GM21529 (cell line): ENCODE measurements around the gene MCC.
"Not testable (repeated sequence)": the region's sequence is repeated elsewhere in the genome, so short reads cannot be mapped to it uniquely, and the experiment has no call there.

ENCODE experiments used
- ATAC-seq: cut with Tn5 transposase; IDR thresholded peaks from one replicate; pipeline ENCODE4 v1.9.1; 2021; ENCODE audit not compliant: unreplicated experiment

Gene MCC

DNA sequence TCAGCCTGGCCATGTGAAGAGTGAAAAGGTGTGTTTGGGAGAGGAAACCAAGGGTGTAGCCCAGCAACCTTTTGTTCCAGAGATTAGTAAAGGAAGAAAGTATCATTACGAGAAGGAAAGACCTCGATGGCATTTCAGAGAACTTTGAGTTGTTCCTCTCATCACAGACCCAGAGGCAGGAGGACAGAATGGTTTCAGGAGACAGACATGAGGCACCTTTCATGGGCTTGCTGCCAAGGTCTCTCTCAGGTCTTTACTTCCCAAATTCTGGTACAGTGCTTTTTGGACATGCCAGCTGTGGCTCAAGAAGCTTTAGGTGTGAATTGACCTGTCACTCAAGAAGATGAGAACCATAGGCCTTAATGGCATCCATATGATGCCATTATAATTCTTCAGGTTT, 2.8 kb upstream of the MCC start:
- no peak for ATAC-seq

DNA sequence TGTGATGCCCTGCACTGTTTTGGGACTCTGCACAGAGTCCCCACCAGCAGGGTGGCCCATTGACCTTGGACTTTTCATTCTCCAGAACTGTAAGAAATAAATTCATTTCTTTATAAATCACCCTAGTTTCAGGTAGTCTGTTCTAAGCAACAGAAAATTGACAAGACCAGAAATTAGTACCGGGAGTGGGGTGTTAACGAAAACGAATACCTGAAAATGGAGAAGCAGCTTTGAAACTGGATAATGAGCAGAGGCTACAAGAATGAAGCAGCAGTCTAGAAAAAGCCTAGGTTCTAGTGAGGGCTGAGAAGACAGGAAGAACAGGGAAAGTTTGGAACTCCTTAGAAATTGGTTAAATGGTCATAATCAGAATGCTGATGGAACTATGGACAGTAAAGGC, 2.1 kb upstream of the MCC start:
- no peak for ATAC-seq

DNA sequence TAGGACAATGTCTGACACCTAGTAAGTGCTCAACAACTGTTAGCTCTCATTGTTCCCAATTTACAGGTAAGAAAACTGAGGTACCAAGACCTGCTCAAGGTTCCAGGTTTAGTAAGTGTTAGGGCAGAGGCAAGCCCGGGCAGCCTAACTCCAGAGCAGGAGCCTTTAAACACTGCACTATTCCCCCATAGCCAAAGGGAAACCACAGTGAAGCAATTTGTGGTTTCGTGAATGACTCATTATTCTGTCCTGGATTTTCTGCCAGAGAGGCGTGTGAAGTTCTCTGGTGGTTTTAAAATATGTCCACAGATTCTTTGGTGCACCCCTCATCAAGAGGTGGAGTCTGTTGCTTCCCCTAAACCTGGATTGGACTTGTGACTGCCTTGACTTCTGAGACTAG, 1.0 kb upstream of the MCC start:
- peak; percentile 61 for ATAC-seq

DNA sequence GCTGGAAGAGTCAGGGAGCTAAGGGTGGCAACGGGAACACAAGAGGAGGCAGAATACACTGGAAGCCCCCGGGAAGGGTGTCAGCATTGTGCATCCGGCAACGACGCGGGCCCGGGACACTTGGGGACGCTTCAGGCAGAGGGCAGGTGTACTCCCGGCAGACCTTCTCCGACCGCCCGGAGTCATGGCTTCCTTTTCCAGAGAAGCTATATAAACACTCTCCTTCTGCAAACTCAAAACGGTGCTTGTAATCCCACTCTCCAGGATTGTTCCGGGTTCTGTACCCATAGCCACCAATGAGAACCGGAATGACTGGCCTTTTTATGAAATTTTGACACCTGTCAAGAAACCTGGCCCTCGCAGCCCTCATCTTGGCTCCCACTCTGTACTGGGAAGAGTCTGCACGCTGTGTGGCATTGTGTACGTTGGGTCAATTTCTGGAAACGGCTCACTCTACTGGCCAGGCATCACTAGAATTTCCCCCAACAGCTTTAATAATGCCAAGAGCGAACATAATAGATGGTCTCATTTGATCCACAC, 462 bp upstream of the MCC start:
- ATAC-seq, result no peak

DNA sequence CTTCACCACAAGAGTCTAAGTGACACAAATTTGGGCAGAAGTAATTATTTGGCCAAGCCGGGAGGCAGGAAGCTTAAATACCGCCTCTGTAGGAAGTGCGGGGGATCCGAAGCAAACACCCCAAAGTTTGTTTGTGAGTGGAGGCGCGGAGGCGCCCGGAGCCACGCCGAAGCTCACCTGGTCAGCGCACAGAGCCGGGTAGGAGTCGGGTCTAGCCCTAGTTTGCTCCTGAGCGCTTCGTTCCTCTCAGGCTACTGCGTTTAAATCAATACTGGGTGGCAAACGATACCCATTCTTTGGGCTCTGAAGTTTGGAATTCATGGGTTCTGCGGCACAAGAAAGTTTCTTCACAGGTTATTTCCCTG, 855 bp downstream of the MCC start:
- ATAC-seq, result no peak

DNA sequence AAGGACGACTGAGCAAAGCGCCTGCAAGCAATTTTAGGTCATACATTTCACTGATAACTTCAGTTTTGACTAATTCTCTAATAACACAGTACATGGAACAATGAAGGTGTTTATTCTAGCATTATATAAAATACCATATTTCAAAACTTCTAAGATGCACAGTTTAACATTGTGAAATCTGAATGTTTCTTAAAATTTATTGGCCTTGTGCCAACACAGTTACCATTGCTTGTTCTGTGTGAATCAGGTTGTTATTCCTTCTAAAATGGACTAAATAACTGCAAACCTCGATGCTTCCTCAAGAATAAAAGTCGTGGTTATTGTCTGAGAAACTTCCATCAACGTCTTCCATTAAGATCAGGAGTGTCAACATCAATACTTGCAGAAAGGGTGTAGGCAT, 8.0 kb downstream of the MCC start:
- no peak for ATAC-seq

DNA sequence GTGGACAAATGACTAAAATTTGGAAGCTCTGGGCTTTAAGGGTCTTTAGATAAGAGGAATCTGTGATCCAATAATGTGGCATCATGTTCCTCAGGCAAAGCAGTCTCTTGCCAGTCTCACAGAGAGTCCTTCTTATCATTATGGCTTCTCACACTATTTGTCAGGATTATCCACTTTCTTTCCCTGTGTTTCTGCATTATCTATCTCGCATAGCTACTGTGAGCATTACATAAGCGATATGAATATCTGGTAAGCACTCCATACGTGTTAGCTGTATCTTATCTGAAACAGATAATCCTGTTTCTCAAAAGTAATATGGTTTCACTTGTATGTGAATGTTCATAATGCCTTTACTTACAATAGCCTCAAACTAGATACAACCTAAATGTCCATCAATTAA, 9.6 kb downstream of the MCC start:
- no peak for ATAC-seq

DNA sequence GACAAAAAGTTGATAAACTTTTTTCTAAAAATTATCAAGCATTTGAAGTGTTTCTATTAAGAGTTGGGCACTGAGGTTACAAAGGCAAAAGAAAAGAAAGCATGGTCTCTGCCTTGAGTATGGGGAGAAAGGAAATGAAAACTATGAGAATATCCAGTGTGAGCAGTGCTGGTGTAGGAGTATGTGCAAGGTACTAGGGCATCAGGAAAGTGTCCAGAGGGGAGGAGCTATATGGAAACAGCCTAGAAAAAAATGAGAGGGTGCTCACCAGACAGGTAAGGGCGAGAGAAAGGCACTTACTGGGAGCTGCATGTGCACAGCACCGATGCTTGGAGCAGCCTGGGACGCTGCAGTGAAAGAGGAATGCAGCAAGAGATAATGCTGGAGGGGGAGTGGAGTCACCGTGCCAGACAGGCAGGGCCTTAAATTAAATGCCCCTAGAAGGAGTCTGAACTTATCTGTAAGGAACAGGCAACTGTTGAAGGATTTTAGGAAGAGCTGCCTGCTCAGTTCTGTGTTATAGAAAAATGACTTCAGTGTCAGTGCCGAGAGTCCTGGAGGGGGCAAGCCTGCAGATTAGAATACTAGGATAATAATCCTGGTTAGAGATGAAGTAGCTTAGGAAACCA, 14.0 kb downstream of the MCC start:
- no peak for ATAC-seq

DNA sequence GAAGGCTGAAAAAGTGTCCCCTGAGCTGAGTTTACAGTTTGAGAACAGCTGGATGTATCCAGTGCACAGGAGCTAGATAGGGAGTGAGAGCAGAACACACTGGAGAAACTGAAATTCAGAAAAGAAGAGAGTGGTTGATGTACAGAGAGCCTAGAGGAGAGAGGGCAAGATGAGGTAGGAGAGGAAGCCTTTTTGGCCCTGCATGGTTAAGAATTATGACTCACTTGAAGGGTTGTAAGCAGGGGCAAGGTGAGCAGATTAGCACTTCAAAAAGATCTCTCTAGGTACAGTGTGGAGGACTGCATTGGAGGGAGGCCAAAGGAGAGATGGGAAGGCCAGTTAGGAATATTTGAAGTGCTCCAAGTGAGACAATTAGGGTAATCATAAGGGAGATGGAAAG, 25.2 kb downstream of the MCC start:
- no peak for ATAC-seq

DNA sequence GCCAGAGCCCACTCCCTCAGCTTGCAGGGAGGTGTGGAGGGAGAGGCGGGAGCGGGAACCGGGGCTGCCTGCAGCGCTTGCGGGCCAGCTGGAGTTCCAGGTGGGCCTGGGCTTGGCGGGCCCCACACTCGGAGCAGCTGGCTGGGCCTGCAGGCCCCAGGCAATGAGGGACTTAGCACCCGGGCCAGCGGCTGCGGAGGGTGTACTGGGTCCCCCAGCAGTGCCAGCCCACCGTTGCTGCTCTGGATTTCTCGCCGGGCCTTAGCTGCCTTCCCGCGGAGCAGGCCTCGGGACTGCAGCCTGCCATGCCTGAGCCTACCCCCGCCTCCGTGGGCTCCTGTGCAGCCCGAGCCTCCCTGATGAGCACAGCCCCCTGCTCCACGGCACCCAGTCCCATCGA, 31.1 kb downstream of the MCC start:
- ATAC-seq, result not testable (repeated sequence)

DNA sequence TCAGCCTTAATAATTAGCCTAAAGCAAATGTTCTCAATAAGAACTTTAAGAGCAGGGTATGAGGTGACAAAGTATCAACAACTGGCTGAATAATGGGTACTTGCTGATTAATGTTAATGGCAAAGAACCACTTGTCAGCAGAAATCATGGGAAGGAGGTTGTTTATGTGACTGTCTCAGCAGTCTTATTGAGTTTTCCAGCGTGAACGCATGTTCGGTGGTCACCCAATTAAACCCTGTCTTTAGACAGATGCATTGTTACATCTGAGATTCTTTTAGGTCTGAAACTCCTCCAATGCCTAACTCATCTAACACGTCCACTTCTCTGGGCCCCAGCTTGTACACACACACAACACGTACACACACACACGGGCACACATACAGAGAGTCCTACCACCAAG, 35.3 kb downstream of the MCC start:
- ATAC-seq, result no peak

DNA sequence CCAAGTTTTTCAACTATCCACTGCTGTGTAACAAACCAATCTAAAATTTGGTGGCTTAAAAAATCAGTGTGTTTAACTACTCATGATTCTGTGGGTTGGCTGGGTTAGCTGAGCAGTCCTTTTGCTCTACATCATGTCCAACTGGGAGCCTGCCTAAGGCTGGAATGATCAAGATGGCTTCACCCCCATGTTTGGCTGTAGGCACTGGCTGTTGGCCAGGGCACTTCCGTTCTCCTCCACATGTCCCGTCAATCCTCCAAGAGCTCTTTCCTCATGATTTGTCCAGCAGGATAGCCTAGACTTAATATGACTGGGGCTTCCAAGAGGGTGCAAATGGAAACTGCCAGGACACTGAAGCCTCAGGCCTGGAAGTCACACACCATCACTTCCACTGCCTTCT, 36.5 kb downstream of the MCC start:
- ATAC-seq, result no peak

DNA sequence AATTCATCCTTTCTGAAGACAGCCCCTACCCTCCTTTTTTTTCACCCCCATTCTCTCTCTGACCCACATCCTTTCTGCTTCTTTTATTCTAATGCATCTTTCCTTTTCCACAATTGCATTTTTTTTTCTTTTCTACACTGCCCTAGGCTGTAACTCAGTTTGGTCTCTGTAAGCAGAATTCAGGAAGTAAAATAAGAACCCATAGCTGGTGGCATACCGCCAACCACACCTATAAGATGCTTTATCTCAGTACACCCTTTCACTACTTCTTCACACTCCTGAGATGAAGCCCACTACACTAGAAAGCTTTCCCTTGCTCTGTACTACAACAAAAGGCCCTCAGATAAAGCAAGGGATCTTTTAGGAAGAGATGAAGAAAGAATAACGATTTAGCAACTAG, 37.3 kb downstream of the MCC start:
- no peak for ATAC-seq

DNA sequence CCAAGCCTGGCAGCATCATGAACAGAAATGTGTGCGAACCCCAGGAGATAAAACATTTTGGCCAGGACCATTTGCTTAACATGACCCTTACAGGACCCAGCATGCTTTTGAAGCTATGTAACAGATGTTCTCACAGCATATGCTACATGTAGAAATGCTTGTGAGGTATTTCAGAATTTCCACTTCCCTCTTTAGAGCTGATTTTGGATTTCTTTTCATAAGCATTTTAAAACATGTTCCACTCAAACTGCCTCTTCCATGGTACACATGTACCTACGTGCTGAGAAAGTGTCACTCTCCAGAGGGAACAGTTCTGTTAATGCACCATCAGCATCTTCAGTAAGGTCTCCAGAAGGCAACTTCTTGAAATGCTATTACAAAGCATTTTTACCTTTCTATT, 37.8 kb downstream of the MCC start:
- no peak for ATAC-seq

DNA sequence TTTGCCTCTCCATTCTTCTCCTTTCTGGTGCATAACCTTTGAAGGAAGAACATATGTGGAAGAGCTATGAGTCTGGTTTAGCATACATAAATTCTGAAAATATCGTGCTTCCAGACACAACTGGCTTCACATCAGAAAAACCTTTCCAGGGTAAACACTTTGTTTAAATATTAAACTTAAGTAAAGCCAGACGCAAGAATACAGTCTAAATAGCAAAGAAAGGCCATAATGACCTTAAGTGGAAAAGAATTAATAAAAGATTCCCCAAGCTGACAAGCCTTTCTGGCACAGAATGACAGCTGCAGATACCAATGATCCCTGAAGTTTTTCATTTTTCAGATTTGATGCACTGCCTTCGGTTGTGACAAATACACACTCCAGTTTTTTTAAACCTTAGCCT, 40.0 kb downstream of the MCC start:
- no peak for ATAC-seq

DNA sequence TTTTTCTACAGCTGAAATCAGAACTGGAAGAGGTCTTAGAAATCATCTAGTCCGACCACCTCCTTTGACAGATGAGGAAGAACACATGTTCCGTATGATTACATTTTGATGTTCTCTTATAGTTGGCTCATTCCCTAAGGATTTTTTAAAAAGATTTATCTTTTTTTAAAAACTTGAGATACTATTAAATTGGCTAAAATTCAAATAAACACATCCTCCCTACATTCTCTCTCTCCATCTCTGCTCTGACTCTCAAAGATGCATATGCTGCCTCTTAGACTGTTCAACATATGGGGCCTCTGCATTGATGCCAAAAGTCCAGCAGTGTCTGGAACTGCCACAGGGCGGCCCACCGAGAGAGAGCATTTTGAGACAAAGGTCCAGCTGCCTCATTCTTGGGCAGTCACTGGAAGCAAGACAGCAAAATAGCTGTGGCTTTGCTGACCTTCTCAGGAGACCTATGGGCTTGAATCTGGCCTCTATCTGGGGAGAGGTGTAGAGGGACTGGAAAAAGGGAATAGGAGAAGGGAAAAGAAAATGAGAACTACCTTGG, 40.7 kb downstream of the MCC start:
- no peak for ATAC-seq

DNA sequence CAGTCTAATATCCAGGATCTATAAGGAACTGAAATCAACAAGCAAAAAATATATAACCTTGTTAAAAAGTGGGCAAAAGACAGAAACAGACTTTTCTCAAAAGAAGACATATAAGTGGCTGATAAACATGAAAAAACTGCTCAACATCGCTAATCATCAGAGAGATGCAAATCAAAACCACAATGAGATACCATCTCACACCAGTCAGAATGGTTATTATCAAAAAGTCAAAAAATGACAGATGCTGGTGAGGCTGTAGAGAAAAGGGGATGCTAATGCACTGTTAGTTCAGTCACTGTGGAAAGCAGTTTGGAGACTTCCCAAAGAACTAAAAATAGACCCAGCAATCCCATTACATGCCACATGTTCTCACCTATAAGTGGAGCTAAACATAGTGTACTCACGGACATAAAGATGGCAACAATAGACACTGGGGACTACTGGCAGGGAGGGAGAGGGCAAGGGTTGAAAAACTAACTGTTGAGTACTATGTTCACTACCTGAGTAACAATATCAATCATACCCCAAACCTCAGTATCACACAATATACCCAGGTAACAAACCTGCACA, 41.8 kb downstream of the MCC start:
- no peak for ATAC-seq

DNA sequence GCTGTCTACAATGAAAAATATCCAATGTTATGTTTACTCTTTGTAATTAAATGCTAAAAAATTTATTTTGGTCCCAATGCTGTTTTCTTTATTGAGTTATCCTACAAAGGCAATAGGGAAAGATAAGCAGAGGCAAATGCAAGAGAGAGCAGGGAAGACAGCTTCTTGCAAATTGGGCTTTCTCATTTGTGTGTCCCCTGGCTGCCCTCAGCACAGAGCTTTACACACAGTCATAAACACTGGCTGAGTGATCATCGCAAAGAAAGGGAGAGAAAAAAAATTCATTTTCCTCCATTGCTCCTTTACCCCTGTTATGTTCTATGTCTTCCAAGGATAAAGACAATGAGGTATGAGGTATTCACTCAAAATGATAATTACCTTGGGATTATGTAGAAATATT, 51.1 kb downstream of the MCC start:
- no peak for ATAC-seq

DNA sequence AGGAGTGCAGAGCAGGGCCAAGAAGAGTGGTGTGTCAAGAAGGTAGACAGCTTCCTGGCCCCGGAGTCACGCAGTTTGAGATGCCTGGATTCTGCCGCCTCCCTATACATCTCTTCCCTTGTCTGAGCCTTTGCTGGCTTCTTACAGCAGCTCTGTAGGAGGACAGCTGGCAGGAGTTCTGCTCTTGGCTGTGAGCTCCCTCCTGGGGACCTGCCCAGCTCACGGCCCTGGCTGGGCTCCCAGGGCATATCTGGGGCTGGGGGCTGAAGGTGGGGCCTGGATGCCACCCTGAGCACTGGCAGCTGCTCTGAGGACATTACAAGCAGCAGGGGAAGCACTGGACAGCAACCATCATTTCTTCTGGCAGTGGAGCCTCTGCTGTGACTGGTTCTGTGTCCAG, 52.7 kb downstream of the MCC start:
- ATAC-seq, result no peak

DNA sequence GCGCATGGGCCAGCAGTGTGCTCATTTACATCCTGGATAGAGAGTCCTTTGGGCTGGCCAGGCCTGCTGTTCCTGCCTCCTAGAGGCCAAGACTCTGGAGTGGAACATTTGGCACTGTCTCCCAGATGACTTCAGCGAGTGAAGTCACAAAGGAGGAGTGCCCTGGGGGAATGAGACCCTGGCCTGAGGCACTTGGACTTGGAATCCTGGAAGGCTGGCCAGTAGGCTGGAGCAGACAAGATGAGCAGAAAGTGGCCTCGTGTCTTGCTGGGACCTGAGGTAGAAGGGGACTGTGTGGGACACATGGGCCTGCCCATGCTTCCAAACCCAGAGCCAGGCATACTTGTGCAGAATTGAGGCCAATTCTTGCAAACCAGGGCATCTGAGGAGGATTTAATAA, 53.4 kb downstream of the MCC start, which contains the start of gene TSSK1B:
Gene TSSK1B, minus strand, starts transcription at position 101 of the 400 bp plus-strand sequence. CDS start 150 bp downstream, outside the sequence.
- no peak for ATAC-seq

DNA sequence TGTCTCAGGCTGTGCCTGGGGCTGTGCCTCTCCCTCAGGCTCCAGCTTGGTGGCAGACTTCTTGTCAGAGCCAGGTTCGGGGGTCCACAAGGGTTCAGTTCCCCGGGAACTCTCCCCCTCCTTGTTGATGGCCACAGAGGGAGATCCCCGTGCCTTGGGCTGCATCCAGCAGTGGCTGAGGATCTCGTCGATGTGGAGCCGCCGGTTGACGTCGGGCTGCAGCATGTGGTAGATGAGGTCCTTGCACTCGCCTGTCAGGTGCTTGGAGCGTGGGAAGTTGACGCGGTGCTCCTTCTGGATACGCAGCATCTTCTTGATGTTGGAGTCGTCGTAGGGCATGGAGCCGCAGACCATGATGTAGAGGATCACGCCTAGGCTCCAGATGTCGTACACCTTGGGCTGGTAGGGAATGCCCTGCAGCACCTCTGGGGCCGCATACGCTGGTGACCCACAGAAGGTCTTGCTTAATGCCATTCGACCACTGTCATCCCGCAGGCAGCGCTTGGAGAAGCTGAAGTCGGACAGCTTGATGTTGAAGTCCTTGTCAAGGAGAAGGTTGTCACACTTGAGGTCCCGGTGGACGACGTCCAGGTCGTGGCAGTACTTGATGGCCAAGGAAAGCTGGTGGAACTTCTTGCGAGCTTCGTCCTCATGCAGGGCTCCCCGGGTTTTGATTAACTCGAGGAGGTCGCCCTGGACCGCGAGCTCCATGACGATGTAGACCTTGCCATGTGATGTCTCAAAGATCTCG, 54.2 kb downstream of the MCC start:
- ATAC-seq, result no peak

DNA sequence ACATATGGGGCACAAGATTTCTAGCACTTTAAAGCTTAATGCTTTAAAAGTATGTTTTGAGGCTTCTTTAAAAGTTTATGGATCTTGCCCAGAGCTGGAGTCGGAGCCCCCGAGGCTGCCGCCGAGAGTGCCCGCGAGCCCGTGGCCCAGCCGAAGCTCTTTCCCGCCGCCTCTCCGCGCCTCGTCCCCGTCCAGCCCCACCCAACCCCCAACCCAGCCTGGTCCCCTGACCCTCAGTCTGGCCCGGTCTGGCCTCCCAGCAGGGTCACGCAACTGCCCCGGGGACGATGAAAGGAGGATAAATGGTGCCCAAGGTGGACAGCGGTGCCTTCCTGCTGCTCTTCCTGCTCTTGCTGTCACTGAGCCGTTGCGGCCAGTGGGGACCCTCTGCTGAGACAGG, 55.2 kb downstream of the MCC start:
- no peak for ATAC-seq
